IMR-90 (cell line): ENCODE results near the gene PIAS4. TPM values are rescaled to one million over a fixed set of nuclear protein-coding genes. Genes with fewer than 3 reads are reported as not detected.

Experiments
- ATAC-seq: fragments of 200-7000 bp; cut with Tn5 transposase; 2 replicates; pipeline ENCODE4 v1.9.1; 2020; ENCODE audit warnings: low read depth, mild to moderate bottlenecking, moderate library complexity
- BruUV-seq: library from RNA; stranded (reverse); fragments of 400-500 nt; replicated peaks from 2 replicates; lab custom pipeline; 2021; lab: Mats Ljungman, UMichigan
- CTCF ChIA-PET: fragments of 300-600 bp; formaldehyde crosslinking; extraction: SDS; loops from one replicate; lab custom pipeline; 2021; ENCODE audit warnings: antibody characterized with exemption; lab: Yijun Ruan, JAX
- POLR2A ChIA-PET: fragments of 300-600 bp; sonication (Branson Sonifier 250); formaldehyde crosslinking; loops from one replicate; lab custom pipeline; 2022; ENCODE audit warnings: antibody characterized with exemption; ENCODE audit not compliant: unreplicated experiment; lab: Charles Lee
- DNase-seq: peaks from one replicate; pipeline ENCODE4 v3.0.0; 2013
- H2AFZ ChIP-seq: replicated peaks from 2 replicates; pipeline ENCODE3; 2013; ENCODE audit warnings: low read length, mild to moderate bottlenecking; ENCODE audit not compliant: poor library complexity
- H2AK5ac ChIP-seq: 2 replicates; pipeline ENCODE4 v1.6.1; 2013; ENCODE audit warnings: low read depth, low read length, inconsistent platforms
- H2AK9ac ChIP-seq: replicated peaks from 2 replicates; pipeline ENCODE3; 2013; ENCODE audit warnings: mild to moderate bottlenecking, low read depth, low read length, moderate library complexity; ENCODE audit not compliant: poor library complexity
- H2BK120ac ChIP-seq: 2 replicates; pipeline ENCODE4 v1.6.1; 2013; ENCODE audit warnings: low read depth, low read length, inconsistent platforms
- H2BK15ac ChIP-seq: 3 replicates; pipeline ENCODE4 v1.6.1; 2013; ENCODE audit warnings: low read depth, low read length, inconsistent platforms
- H2BK20ac ChIP-seq: 2 replicates; pipeline ENCODE4 v1.6.1; 2013; ENCODE audit warnings: low read depth, mild to moderate bottlenecking, inconsistent platforms, low read length, moderate library complexity
- H2BK5ac ChIP-seq: 2 replicates; pipeline ENCODE4 v1.6.1; 2013; ENCODE audit warnings: mild to moderate bottlenecking, low read depth, low read length, inconsistent platforms; ENCODE audit not compliant: poor library complexity, severe bottlenecking
- H3K14ac ChIP-seq: replicated peaks from 2 replicates; pipeline ENCODE4 v1.6.1; 2013; ENCODE audit warnings: low read depth, low read length, inconsistent platforms
- H3K18ac ChIP-seq: 2 replicates; pipeline ENCODE4 v1.6.1; 2013; ENCODE audit warnings: low read depth, low read length, control low read depth
- H3K23ac ChIP-seq: 2 replicates; pipeline ENCODE4 v1.6.1; 2013; ENCODE audit warnings: low read depth, low read length, inconsistent platforms
- H3K27ac ChIP-seq: 2 replicates; pipeline ENCODE4 v1.5.1; 2013; ENCODE audit warnings: mild to moderate bottlenecking, control low read depth, low read length; ENCODE audit not compliant: insufficient read depth
- H3K27me3 ChIP-seq: 2 replicates; pipeline ENCODE4 v1.6.1; 2013; ENCODE audit warnings: low read length; ENCODE audit not compliant: control insufficient read depth, insufficient read depth
- H3K36me3 ChIP-seq: 2 replicates; pipeline ENCODE4 v1.6.1; 2013; ENCODE audit warnings: low read length, mixed read lengths; ENCODE audit not compliant: control insufficient read depth, insufficient read depth
- H3K4ac ChIP-seq: 2 replicates; pipeline ENCODE4 v1.6.1; 2013; ENCODE audit warnings: low read depth, low read length, inconsistent platforms
- H3K4me1 ChIP-seq: 2 replicates; pipeline ENCODE4 v1.6.1; 2013; ENCODE audit warnings: low read length, mixed read lengths; ENCODE audit not compliant: control insufficient read depth, insufficient read depth
- H3K4me2 ChIP-seq: 2 replicates; pipeline ENCODE4 v1.6.1; 2013; ENCODE audit warnings: low read depth, mild to moderate bottlenecking, control low read depth, low read length, moderate library complexity
- H3K4me3 ChIP-seq: 2 replicates; pipeline ENCODE4 v1.5.1; 2013; ENCODE audit warnings: low read depth, mild to moderate bottlenecking, control low read depth, low read length, moderate library complexity; ENCODE audit not compliant: insufficient read depth
- H3K56ac ChIP-seq: 2 replicates; pipeline ENCODE4 v1.6.1; 2013; ENCODE audit warnings: low read length, inconsistent platforms; ENCODE audit not compliant: insufficient read depth; ENCODE audit errors: extremely low read depth
- H3K79me1 ChIP-seq, 2 experiments: 2 replicates each; pipeline ENCODE4 v1.6.1; 2013; ENCODE audit warnings: low read length in 2 of 2, inconsistent platforms in 1 of 2, low read depth in 1 of 2
- H3K9ac ChIP-seq: 2 replicates; pipeline ENCODE4 v1.6.1; 2013; ENCODE audit warnings: low read depth, low read length, control low read depth
- H3K9me1 ChIP-seq: 2 replicates; pipeline ENCODE4 v1.6.1; 2013; ENCODE audit warnings: low read length, inconsistent platforms; ENCODE audit not compliant: insufficient read depth
- H3K9me3 ChIP-seq: 2 replicates; pipeline ENCODE4 v1.6.1; 2013; ENCODE audit warnings: low read length; ENCODE audit not compliant: control insufficient read depth, insufficient read depth
- H4K20me1 ChIP-seq: 2 replicates; pipeline ENCODE4 v1.6.1; 2013; ENCODE audit warnings: low read length, inconsistent platforms; ENCODE audit not compliant: insufficient read depth
- H4K5ac ChIP-seq: 2 replicates; pipeline ENCODE4 v1.6.1; 2013; ENCODE audit warnings: mild to moderate bottlenecking, low read depth, low read length, control low read depth
- H4K8ac ChIP-seq, 2 experiments: 2 replicates each; pipeline ENCODE4 v1.6.1; 2013; ENCODE audit warnings: low read depth in 2 of 2, low read length in 2 of 2, control low read depth in 1 of 2, inconsistent platforms in 1 of 2
- H4K91ac ChIP-seq: 2 replicates; pipeline ENCODE4 v1.6.1; 2013; ENCODE audit warnings: low read depth, low read length, inconsistent platforms; ENCODE audit not compliant: insufficient read depth
- BHLHE40 ChIP-seq: fragments of 150-350 bp; IDR thresholded peaks from 2 replicates; pipeline ENCODE4 v1.6.1; 2016; ENCODE audit warnings: mild to moderate bottlenecking, low read depth, low read length
- CEBPB ChIP-seq: IDR thresholded peaks from 2 replicates; pipeline ENCODE4 v1.6.1; 2012; ENCODE audit warnings: low read depth, low read length, improper control_type of control experiment
- CHD1 ChIP-seq: IDR thresholded peaks from 2 replicates; pipeline ENCODE4 v1.6.1; 2012; ENCODE audit warnings: low read depth, low read length, improper control_type of control experiment
- CTCF ChIP-seq: conservative IDR thresholded peaks from 2 replicates; pipeline ENCODE4 v1.5.1; 2012; ENCODE audit warnings: mild to moderate bottlenecking, low read depth, low read length, improper control_type of control experiment
- ELK1 ChIP-seq: fragments of 150-350 bp; IDR thresholded peaks from 2 replicates; pipeline ENCODE4 v1.6.1; 2016; ENCODE audit warnings: low read depth, mild to moderate bottlenecking, low read length, moderate library complexity, borderline replicate concordance
- FOS ChIP-seq: fragments of 150-350 bp; IDR thresholded peaks from 2 replicates; pipeline ENCODE4 v1.6.1; 2016; ENCODE audit warnings: low read depth, low read length
- MAFK ChIP-seq: IDR thresholded peaks from 2 replicates; pipeline ENCODE4 v1.6.1; 2012; ENCODE audit warnings: low read depth, low read length, improper control_type of control experiment
- MAZ ChIP-seq: IDR thresholded peaks from 2 replicates; pipeline ENCODE4 v1.6.1; 2012; ENCODE audit warnings: low read depth, mild to moderate bottlenecking, low read length, improper control_type of control experiment, moderate library complexity, borderline replicate concordance
- MXI1 ChIP-seq: IDR thresholded peaks from 2 replicates; pipeline ENCODE4 v1.6.1; 2012; ENCODE audit warnings: low read depth, mild to moderate bottlenecking, low read length, moderate library complexity, borderline replicate concordance
- NFE2L2 ChIP-seq: fragments of 150-350 bp; IDR thresholded peaks from 2 replicates; pipeline ENCODE4 v1.6.1; 2016; ENCODE audit warnings: low read depth, mild to moderate bottlenecking, low read length
- POLR2A ChIP-seq: IDR thresholded peaks from 2 replicates; pipeline ENCODE4 v1.6.1; 2012; ENCODE audit warnings: mild to moderate bottlenecking, low read depth, low read length
- RAD21 ChIP-seq: IDR thresholded peaks from 2 replicates; pipeline ENCODE4 v1.6.1; 2012; ENCODE audit warnings: low read length, improper control_type of control experiment
- RCOR1 ChIP-seq: IDR thresholded peaks from 2 replicates; pipeline ENCODE4 v1.6.1; 2012; ENCODE audit warnings: mild to moderate bottlenecking, low read length, improper control_type of control experiment; ENCODE audit not compliant: insufficient replicate concordance
- RFX5 ChIP-seq: IDR thresholded peaks from 2 replicates; pipeline ENCODE4 v1.8.0; 2012; ENCODE audit warnings: low read depth, mild to moderate bottlenecking, low read length, moderate library complexity
- SMC3 ChIP-seq: fragments of 150-350 bp; IDR thresholded peaks from 2 replicates; pipeline ENCODE4 v1.6.1; 2016; ENCODE audit warnings: low read depth, mild to moderate bottlenecking, antibody characterized with exemption, low read length, moderate library complexity
- WGBS, 2 experiments: methylation state at CpG; one replicate each; pipeline versions ENCODE4 v1.1.5 to v1.1.7; 2013; ENCODE audit warnings: missing lambda C conversion rate in 2 of 2; ENCODE audit not compliant: insufficient read length in 1 of 2; ENCODE audit errors: extremely low coverage in 2 of 2; 5-methylcytosine and 5-hydroxymethylcytosine counted together
- dilution Hi-C: fragments of 300-500 bp; cut with HindIII; formaldehyde crosslinking; loops from one replicate; pipeline ENCODE4 v1.14.3; 2018; ENCODE audit warnings: low sequenced_read_pairs; ENCODE audit not compliant: unreplicated experiment
- in situ Hi-C: fragments of 300-500 bp; cut with MboI; formaldehyde crosslinking; loops from 3 replicates; pipeline ENCODE4 v1.14.3; 2019; ENCODE audit warnings: low sequenced_read_pairs, inconsistent platforms, mixed read lengths
- intact Hi-C: fragments of 100-400 bp; cut with micrococcal nuclease; formaldehyde crosslinking; loops from 2 replicates; pipeline ENCODE4 v1.10.0; 2022
- polyA plus RNA-seq, 3 experiments: library from polyadenylated mRNA; depleted of rRNA; stranded (reverse); fragments of >200 nt; gene quantifications; 2 replicates each; pipeline ENCODE4 v1.2.3, GENCODE V29; 2012; ENCODE audit warnings: low replicate concordance in 1 of 3
- total RNA-seq: library from RNA; depleted of rRNA; stranded (reverse); fragments of >200 nt; gene quantifications from 2 replicates; pipeline ENCODE4 v1.2.3, GENCODE V29; 2012
- TF ChIP-seq, protein P1 (sequence below): fragments of 150-350 bp; IDR thresholded peaks from 2 replicates; pipeline ENCODE4 v1.6.1; 2017; ENCODE audit warnings: mild to moderate bottlenecking, antibody characterized with exemption, low read length, low read depth

The PIAS4 gene
- total and polyA plus RNA-seq, 2 of the 4 experiments (the other 2 are of a cell fraction) = 12.1 to 13.6 TPM

DNA sequence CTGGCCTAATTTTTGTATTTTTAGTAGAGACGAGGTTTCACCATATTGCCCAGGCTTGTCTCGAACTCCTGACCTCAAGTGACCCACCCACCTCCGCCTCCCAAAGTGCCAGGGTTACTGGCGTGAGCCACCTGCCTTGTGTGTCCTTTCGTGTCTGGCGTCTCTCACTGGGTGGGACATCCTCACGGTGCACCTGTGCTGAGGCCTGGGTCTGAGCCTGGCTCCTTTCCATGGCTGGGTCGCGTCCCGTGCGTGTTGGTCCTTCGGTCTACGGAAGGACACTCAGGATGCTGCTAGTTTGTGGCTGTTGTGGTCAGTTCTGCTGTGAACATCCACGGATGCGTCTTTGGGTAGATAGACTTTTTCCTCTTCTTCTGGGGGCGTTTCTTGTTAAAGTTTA is 19.6 kb downstream of the PIAS4 start:
- ATAC-seq (no peak), DNase-seq (no peak)
- Histone ChIP-seq H2BK5ac (no peak overlapping the region), H3K4me1 (no peaks in the 10 kb centered on the region), H3K9me1 (0 out of 2 replicates have a peak, but pooled peaks cover 2% of the 10 kb centered on the region), H2AK9ac (no peak overlapping the region), H3K18ac (no peak overlapping the region), H4K8ac (no peak overlapping the region), H3K79me1 (peaks cover 0 to 29% of the 10 kb centered on the region in 2 experiments; a peak in 3 of 4 replicates), H3K27me3 (no peaks in the 10 kb centered on the region), H3K4ac (no peak overlapping the region), H3K27ac (no peak overlapping the region), H3K56ac (no peak overlapping the region), H3K9me3 (no peaks in the 10 kb centered on the region), H4K91ac (no peak overlapping the region), H3K36me3 (peaks cover 51% of the 10 kb centered on the region), H2BK20ac (no peak overlapping the region), H3K4me3 (no peak overlapping the region), H3K4me2 (no peak overlapping the region), H2BK120ac (no peak overlapping the region), H2AFZ (peak overlapping the region; percentile 3), H2BK15ac (no peak overlapping the region), H3K9ac (no peak overlapping the region), H2AK5ac (no peak overlapping the region), H4K20me1 (peaks cover 13% of the 10 kb centered on the region), H3K14ac (no peak overlapping the region), H3K23ac (no peak overlapping the region), H4K5ac (no peak overlapping the region)
- 100% methylated on average over 7 of the region's 16 CpGs; no CpG with 5 or more reads in 1 of the 2 experiments for WGBS, 2 experiments
- dilution Hi-C loops (no loop called here), in situ Hi-C loops (no loop called here), intact Hi-C loops (no loop called here)
- POLR2A ChIA-PET = no interaction called here
- BruUV-seq = no TSS peak
- CTCF ChIA-PET = no interaction called here
- TF ChIP-seq RFX5 (no peak), ELK1 (no peak), NFE2L2 (no peak), POLR2A (no peak), MAZ (no peak), FOS (no peak), CEBPB (no peak), SMC3 (no peak), BHLHE40 (no peak), CHD1 (no peak), RAD21 (no peak), CTCF (no peak), RCOR1 (no peak), MAFK (no peak), MXI1 (no peak)
- TF ChIP-seq, protein P1, sequence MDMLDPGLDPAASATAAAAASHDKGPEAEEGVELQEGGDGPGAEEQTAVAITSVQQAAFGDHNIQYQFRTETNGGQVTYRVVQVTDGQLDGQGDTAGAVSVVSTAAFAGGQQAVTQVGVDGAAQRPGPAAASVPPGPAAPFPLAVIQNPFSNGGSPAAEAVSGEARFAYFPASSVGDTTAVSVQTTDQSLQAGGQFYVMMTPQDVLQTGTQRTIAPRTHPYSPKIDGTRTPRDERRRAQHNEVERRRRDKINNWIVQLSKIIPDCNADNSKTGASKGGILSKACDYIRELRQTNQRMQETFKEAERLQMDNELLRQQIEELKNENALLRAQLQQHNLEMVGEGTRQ = no peak
